ENCODE results near the gene TOMM70. TPM values are rescaled to one million over a fixed set of nuclear protein-coding genes. Genes with fewer than 3 reads are reported as not detected.
A peak's percentile ranks its signal among the peaks of the same experiment; 100 is the strongest.

The TOMM70 gene
- total and polyA plus RNA-seq, 10 donors = 10.6 to 37.2 (median 30.4) TPM

GRCh38 chr3:100436951-100437350, 36.1 kb upstream of the TOMM70 start:
- no peak overlapping the region for H3K27ac ChIP-seq
- no peak overlapping the region for H3K4me3 ChIP-seq
- peaks cover 0 to 6% (median 0%) of the 10 kb centered on the region in 8 donors for H3K9me3 ChIP-seq
- H3K4me1 ChIP-seq = no peaks in the 10 kb centered on the region
- no peaks in the 10 kb centered on the region for H3K27me3 ChIP-seq (replicated peaks in 1 of 7)
- intact Hi-C loops (cut with DNase I; ENCODE audit: low total_unique reads) = no loop called here
- WGBS, 5 donors = 92 to 100% (median 93%) methylated on average over 2 of the region's 2 CpGs
- TF ChIP-seq POLR2AphosphoS5 (IDR thresholded peaks at IDR 0.05) = no peak
- TF ChIP-seq CTCF (IDR thresholded peaks at IDR 0.05 in 8 of 11, conservative IDR thresholded peaks at IDR 0.05 in 3 of 11) = no peak
- TF ChIP-seq POLR2A (IDR thresholded peaks at IDR 0.05) = no peak
- DNase-seq = no peak
- H3K36me3 ChIP-seq = no peaks in the 10 kb centered on the region

GRCh38 chr3:100429187-100429716, 28.4 kb upstream of the TOMM70 start:
- Histone ChIP-seq H3K27me3 (replicated peaks in 1 of 7) (no peaks in the 10 kb centered on the region), H3K4me1 (no peaks in the 10 kb centered on the region), H3K4me3 (peak overlapping the region in 1 of 8 donors; percentile 42), H3K9me3 (peaks cover 0 to 4% (median 0%) of the 10 kb centered on the region in 8 donors), H3K36me3 (no peaks in the 10 kb centered on the region), H3K27ac (no peak overlapping the region)
- intact Hi-C loops (cut with DNase I; ENCODE audit: low total_unique reads) = no loop called here
- no peak for DNase-seq
- TF ChIP-seq POLR2A (IDR thresholded peaks at IDR 0.05) (no peak), POLR2AphosphoS5 (IDR thresholded peaks at IDR 0.05) (no peak)
- whole genome bisulfite sequencing, 5 donors = 83 to 100% (median 92%) methylated on average over 2 of the region's 2 CpGs

GRCh38 chr3:100427699-100428098, 26.8 kb upstream of the TOMM70 start:
- WGBS, 5 donors = 68 to 83% (median 77%) methylated on average over 2 of the region's 2 CpGs
- intact Hi-C loops (cut with DNase I; ENCODE audit: low total_unique reads) = no loop called here
- Histone ChIP-seq H3K27me3 (replicated peaks in 1 of 7) (no peaks in the 10 kb centered on the region), H3K36me3 (no peaks in the 10 kb centered on the region), H3K9me3 (no peaks in the 10 kb centered on the region), H3K4me1 (no peaks in the 10 kb centered on the region), H3K27ac (no peak overlapping the region), H3K4me3 (no peak overlapping the region)
- TF ChIP-seq POLR2AphosphoS5 (IDR thresholded peaks at IDR 0.05) = no peak
- TF ChIP-seq CTCF (IDR thresholded peaks at IDR 0.05 in 8 of 11, conservative IDR thresholded peaks at IDR 0.05 in 3 of 11) = no peak
- TF ChIP-seq POLR2A (IDR thresholded peaks at IDR 0.05) = no peak
- no peak for DNase-seq

- 59 to 88% (median 78%) methylated on average over 8 of the region's 8 CpGs for whole genome bisulfite sequencing, 5 donors
- intact Hi-C loops (cut with DNase I; ENCODE audit: low total_unique reads) = no loop called here
Measured at GRCh38 chr3:100426067-100426682, 25.3 kb upstream of the TOMM70 start.

More at GRCh38 chr3:100426067-100426682, 25.3 kb upstream of the TOMM70 start:
- no peak for DNase-seq
- no peak overlapping the region for H3K27ac ChIP-seq
- H3K36me3 ChIP-seq = no peaks in the 10 kb centered on the region
- TF ChIP-seq POLR2A (IDR thresholded peaks at IDR 0.05) = no peak
- TF ChIP-seq POLR2AphosphoS5 (IDR thresholded peaks at IDR 0.05) = no peak
- TF ChIP-seq CTCF (IDR thresholded peaks at IDR 0.05 in 8 of 11, conservative IDR thresholded peaks at IDR 0.05 in 3 of 11) = no peak
- H3K9me3 ChIP-seq = no peaks in the 10 kb centered on the region
- H3K4me3 ChIP-seq = no peak overlapping the region
- H3K27me3 ChIP-seq (replicated peaks in 1 of 7) = no peaks in the 10 kb centered on the region
- H3K4me1 ChIP-seq = no peaks in the 10 kb centered on the region
